ENCODE data around the gene EXOC2. TPM values are rescaled to one million over a fixed set of nuclear protein-coding genes. Genes with fewer than 3 reads are reported as not detected.

Gene EXOC2
- total RNA-seq, 1 donor from 2014 or later = 40.4 TPM

GRCh38 chr6:503610-504362 is 189.2 kb downstream of the EXOC2 start:
- DNase-seq (ENCODE audit: extremely low read depth, low read depth, low spot score) = no peak

- DNase-seq (ENCODE audit: extremely low read depth, low read depth, low spot score) = no peak
Observed at GRCh38 chr6:502761-503160, 190.2 kb downstream of the EXOC2 start.

- no peak for DNase-seq (ENCODE audit: extremely low read depth, low read depth, low spot score)
Observed at GRCh38 chr6:501891-502601, 190.9 kb downstream of the EXOC2 start.

GRCh38 chr6:499617-500016 is 193.3 kb downstream of the EXOC2 start:
- no peak for DNase-seq (ENCODE audit: extremely low read depth, low read depth, low spot score)

GRCh38 chr6:498795-499231 is 194.1 kb downstream of the EXOC2 start:
- DNase-seq (ENCODE audit: extremely low read depth, low read depth, low spot score) = no peak

GRCh38 chr6:497258-497657 is 195.7 kb downstream of the EXOC2 start:
- DNase-seq (ENCODE audit: extremely low read depth, low read depth, low spot score) = no peak

- no peak for DNase-seq (ENCODE audit: extremely low read depth, low read depth, low spot score)
Observed at GRCh38 chr6:496649-497048, 196.3 kb downstream of the EXOC2 start.

GRCh38 chr6:494394-494793 is 198.5 kb downstream of the EXOC2 start:
- no peak for DNase-seq (ENCODE audit: extremely low read depth, low read depth, low spot score)

GRCh38 chr6:493840-494239 is 199.1 kb downstream of the EXOC2 start:
- no peak for DNase-seq (ENCODE audit: extremely low read depth, low read depth, low spot score)

GRCh38 chr6:492816-493414 is 200.0 kb downstream of the EXOC2 start:
- DNase-seq (ENCODE audit: extremely low read depth, low read depth, low spot score) = no peak

GRCh38 chr6:492178-492577 is 200.8 kb downstream of the EXOC2 start:
- no peak for DNase-seq (ENCODE audit: extremely low read depth, low read depth, low spot score)

- DNase-seq (ENCODE audit: extremely low read depth, low read depth, low spot score) = no peak
Observed at GRCh38 chr6:491233-491632, 201.7 kb downstream of the EXOC2 start.

GRCh38 chr6:490251-491037 is 202.5 kb downstream of the EXOC2 start:
- DNase-seq (ENCODE audit: extremely low read depth, low read depth, low spot score) = no peak

GRCh38 chr6:489762-490161 is 203.2 kb downstream of the EXOC2 start:
- DNase-seq (ENCODE audit: extremely low read depth, low read depth, low spot score) = no peak

- DNase-seq (ENCODE audit: extremely low read depth, low read depth, low spot score) = no peak
Observed at GRCh38 chr6:489001-489400, 203.9 kb downstream of the EXOC2 start.

GRCh38 chr6:487956-488355 is 205.0 kb downstream of the EXOC2 start:
- no peak for DNase-seq (ENCODE audit: extremely low read depth, low read depth, low spot score)

- no peak for DNase-seq (ENCODE audit: extremely low read depth, low read depth, low spot score)
Observed at GRCh38 chr6:485655-486170, 207.2 kb downstream of the EXOC2 start.

- DNase-seq (ENCODE audit: extremely low read depth, low read depth, low spot score) = no peak
Observed at GRCh38 chr6:484746-485145, 208.2 kb downstream of the EXOC2 start.

- DNase-seq (ENCODE audit: extremely low read depth, low read depth, low spot score) = no peak
Observed at GRCh38 chr6:484086-484745, 208.7 kb downstream of the EXOC2 start.

- no peak for DNase-seq (ENCODE audit: extremely low read depth, low read depth, low spot score)
Observed at GRCh38 chr6:475314-475713, 217.6 kb downstream of the EXOC2 start.
